HCT116 (cell line): ENCODE measurements around the gene CA11. TPM values are rescaled to one million over a fixed set of nuclear protein-coding genes. Genes with fewer than 3 reads are reported as not detected.

Experiments used
- ATAC-seq: fragments of 200-7000 bp; cut with Tn5 transposase; 2 replicates; pipeline ENCODE4 v1.9.1; 2020; ENCODE audit warnings: mild to moderate bottlenecking, moderate library complexity
- BruUV-seq: library from RNA; stranded (reverse); fragments of 400-500 nt; replicated peaks from 2 replicates; lab custom pipeline; 2021; lab: Mats Ljungman, UMichigan
- CTCF ChIA-PET: fragments of 300-600 bp; sonication (Branson Sonifier 250); formaldehyde crosslinking; loops from one replicate; lab custom pipeline; 2021; ENCODE audit warnings: antibody characterized with exemption; lab: Charles Lee
- POLR2A ChIA-PET: fragments of 300-600, 350-600 bp; sonication (Branson Sonifier 250); formaldehyde crosslinking; loops from one replicate; lab custom pipeline; 2021; ENCODE audit warnings: antibody characterized with exemption; lab: Charles Lee
- RAD21 ChIA-PET, 2 experiments: fragments of 300-600 bp; sonication (Branson Sonifier 250); formaldehyde crosslinking; loops; one replicate each; lab custom pipeline; 2023; ENCODE audit warnings: low total read pairs in 2 of 2; ENCODE audit not compliant: uncharacterized antibody in 2 of 2, unreplicated experiment in 2 of 2, low non-redundant PET in 1 of 2; lab: Charles Lee
- DNase-seq: peaks from one replicate; pipeline ENCODE4 v3.0.0-alpha.2; 2010; ENCODE audit warnings: low read depth, low spot score
- H2AFZ ChIP-seq: fragments of 200-600 bp; shearing (Covaris generic), sonication (generic); 2 replicates; pipeline ENCODE4 v1.6.1; 2017; ENCODE audit warnings: low read depth, mixed run types, mixed read lengths, antibody characterized with exemption, low read length; ENCODE audit not compliant: poor library complexity, severe bottlenecking
- H3K27ac ChIP-seq: 2 replicates; pipeline ENCODE4 v1.5.1; 2012; ENCODE audit warnings: low read depth, low read length
- H3K27me3 ChIP-seq: fragments of 200-600 bp; sonication (generic); 2 replicates; pipeline ENCODE4 v1.6.1; 2016; ENCODE audit warnings: mixed run types, low read length, mixed read lengths; ENCODE audit not compliant: insufficient read depth
- H3K36me3 ChIP-seq, 2 experiments: fragments of 200-500 bp in 1 of 2; fragments of 200-600 bp in 1 of 2; sonication (Bioruptor generic) in 1 of 2; sonication (generic) in 1 of 2; 2 replicates each; pipeline versions ENCODE4 v1.5.1 to v1.6.1; 2014 to 2016; ENCODE audit warnings: low read length in 2 of 2, inconsistent platforms in 1 of 2, mixed read lengths in 1 of 2, mixed run types in 1 of 2; ENCODE audit not compliant: insufficient read depth in 2 of 2, control insufficient read depth in 1 of 2
- H3K4me1 ChIP-seq, 2 experiments: fragments of 200-600 bp in 1 of 2; sonication (generic) in 1 of 2; 2 replicates each; pipeline versions ENCODE4 v1.5.1 to v1.6.1; 2012 to 2017; ENCODE audit warnings: low read length in 2 of 2, inconsistent platforms in 1 of 2, mild to moderate bottlenecking in 1 of 2, mixed read lengths in 1 of 2, mixed run types in 1 of 2, moderate library complexity in 1 of 2; ENCODE audit not compliant: insufficient read depth in 2 of 2, control insufficient read depth in 1 of 2
- H3K4me2 ChIP-seq: fragments of 200-600 bp; sonication (generic); 2 replicates; pipeline ENCODE4 v1.6.1; 2017; ENCODE audit warnings: mixed run types, low read length, mixed read lengths
- H3K4me3 ChIP-seq, 2 experiments: fragments of 200-600 bp in 1 of 2; sonication (generic) in 1 of 2; replicated peaks in 1 of 2; 2 replicates each; pipeline ENCODE4 v1.5.1; 2011 to 2016; ENCODE audit warnings: low read length in 2 of 2, control low read depth in 1 of 2, low read depth in 1 of 2, mild to moderate bottlenecking in 1 of 2, mixed read lengths in 1 of 2, mixed run types in 1 of 2
- H3K79me2 ChIP-seq: fragments of 200-600 bp; sonication (generic); 2 replicates; pipeline ENCODE4 v1.6.1; 2017; ENCODE audit warnings: mild to moderate bottlenecking, mixed run types, low read length, moderate library complexity, mixed read lengths; ENCODE audit not compliant: insufficient read depth
- H3K9ac ChIP-seq: fragments of 200-600 bp; sonication (generic); 2 replicates; pipeline ENCODE4 v1.6.1; 2016; ENCODE audit warnings: low read length, mixed read lengths
- H3K9me2 ChIP-seq: fragments of 200-600 bp; sonication (generic), shearing (Covaris generic); 2 replicates; pipeline ENCODE4 v1.6.1; 2017; ENCODE audit warnings: mixed run types, mild to moderate bottlenecking, moderate library complexity; ENCODE audit not compliant: insufficient read depth
- H3K9me3 ChIP-seq, 2 experiments: fragments of 200-500 bp in 1 of 2; fragments of 200-600 bp in 1 of 2; sonication (Bioruptor generic) in 1 of 2; sonication (generic) in 1 of 2; 2 replicates each; pipeline ENCODE4 v1.6.1; 2014 to 2017; ENCODE audit warnings: low read length in 2 of 2, mixed read lengths in 2 of 2, inconsistent platforms in 1 of 2, low read depth in 1 of 2, mild to moderate bottlenecking in 1 of 2, mixed run types in 1 of 2, moderate library complexity in 1 of 2; ENCODE audit not compliant: control insufficient read depth in 1 of 2, insufficient read depth in 1 of 2
- H4K20me1 ChIP-seq: fragments of 200-600 bp; sonication (generic), shearing (Covaris generic); 2 replicates; pipeline ENCODE4 v1.6.1; 2017; ENCODE audit warnings: mixed run types, mild to moderate bottlenecking, moderate library complexity; ENCODE audit not compliant: insufficient read depth
- ATF3 ChIP-seq: IDR thresholded peaks from 2 replicates; pipeline ENCODE4 v1.6.1; 2012
- CTCF ChIP-seq, 3 experiments: fragments of 200-600 bp in 1 of 3; sonication (generic) in 1 of 3; IDR thresholded peaks in 2 of 3; conservative IDR thresholded peaks in 1 of 3; 2 replicates each; pipeline ENCODE4 v1.5.1; 2012 to 2017; ENCODE audit warnings: low read depth in 2 of 3, low read length in 2 of 3, antibody characterized with exemption in 1 of 3, borderline replicate concordance in 1 of 3, control low read depth in 1 of 3, mild to moderate bottlenecking in 1 of 3, mixed read lengths in 1 of 3, mixed run types in 1 of 3, moderate library complexity in 1 of 3; ENCODE audit not compliant: insufficient read depth in 1 of 3
- ELF1 ChIP-seq: IDR thresholded peaks from 2 replicates; pipeline ENCODE4 v1.6.1; 2012; ENCODE audit warnings: low read depth, borderline replicate concordance
- JUND ChIP-seq: IDR thresholded peaks from 2 replicates; pipeline ENCODE4 v1.6.1; 2012
- MAX ChIP-seq: IDR thresholded peaks from 2 replicates; pipeline ENCODE4 v1.6.1; 2012
- POLR2A ChIP-seq: IDR thresholded peaks from 2 replicates; pipeline ENCODE4 v1.7.0; 2011; ENCODE audit warnings: borderline replicate concordance; ENCODE audit not compliant: insufficient read depth, insufficient read length; ENCODE audit errors: extremely low read depth
- POLR2AphosphoS5 ChIP-seq: IDR thresholded peaks from 2 replicates; pipeline ENCODE4 v1.6.1; 2011; ENCODE audit warnings: mild to moderate bottlenecking, low read depth, low read length, moderate library complexity
- REST ChIP-seq: IDR thresholded peaks from 2 replicates; pipeline ENCODE4 v1.6.1; 2012; ENCODE audit warnings: low read depth
- SIN3A ChIP-seq: IDR thresholded peaks from 2 replicates; pipeline ENCODE4 v1.6.1; 2012; ENCODE audit warnings: low read depth
- SP1 ChIP-seq: IDR thresholded peaks from 2 replicates; pipeline ENCODE4 v1.6.1; 2012; ENCODE audit warnings: low read depth
- SRF ChIP-seq: IDR thresholded peaks from 2 replicates; pipeline ENCODE4 v1.6.1; 2012; ENCODE audit warnings: low read depth
- intact Hi-C: fragments of 100-400 bp; cut with micrococcal nuclease; formaldehyde crosslinking; loops from 2 replicates; pipeline ENCODE4 v1.10.0; 2022
- total RNA-seq: library from RNA; stranded (reverse); gene quantifications from one replicate; pipeline ENCODE4 v1.2.1, GENCODE V29; 2021; ENCODE audit not compliant: unreplicated experiment

The CA11 gene
- total RNA-seq, 1 experiment from 2014 or later, result 29.6 TPM

- H3K9me3 ChIP-seq, result no peaks in the 10 kb centered on the region
- BruUV-seq, result no TSS peak
- H3K4me1 ChIP-seq, result peaks cover 2 to 24% of the 10 kb centered on the region in 2 experiments; a peak in 3 of 4 replicates
- peak overlapping the region; percentile 8 for H2AFZ ChIP-seq
- RAD21 ChIA-PET, result no interaction called here
- no peaks in the 10 kb centered on the region for H3K36me3 ChIP-seq
- CTCF ChIA-PET, result no interaction called here
- no peak overlapping the region; a peak in 1 of 4 replicates for H3K4me3 ChIP-seq
- peak overlapping the region; percentile 57 for H3K4me2 ChIP-seq
- no peaks in the 10 kb centered on the region for H4K20me1 ChIP-seq
- peak; percentile 82 for TF ChIP-seq MAX
- no peak for TF ChIP-seq ATF3
- no peak for TF ChIP-seq POLR2A
- no peak for TF ChIP-seq POLR2AphosphoS5
- TF ChIP-seq JUND, result no peak
- TF ChIP-seq REST, result no peak
- TF ChIP-seq CTCF (IDR thresholded peaks at IDR 0.05 in 2 of 3, conservative IDR thresholded peaks at IDR 0.05 in 1 of 3; ENCODE audit: borderline replicate concordance in 1 of 3, insufficient read depth in 1 of 3, low read depth in 2 of 3, low read length in 2 of 3), result no peak
- no peak for TF ChIP-seq SIN3A
- no peak for TF ChIP-seq ELF1
- TF ChIP-seq SP1, result peak; percentile 70; the same call in 1 of the 2 replicates
- TF ChIP-seq SRF, result no peak
- H3K27me3 ChIP-seq, result no peaks in the 10 kb centered on the region
- H3K79me2 ChIP-seq, result no peaks in the 10 kb centered on the region
- no peak overlapping the region for H3K9ac ChIP-seq
- POLR2A ChIA-PET, result no interaction called here
- peak overlapping the region; percentile 23 for H3K27ac ChIP-seq
- H3K9me2 ChIP-seq, result no peaks in the 10 kb centered on the region
- ATAC-seq (peak; percentile 91), DNase-seq (peak; percentile 95)
- intact Hi-C loops, result no loop called here
Measured at GRCh38 chr19:48660852-48661710, 15.1 kb upstream of the CA11 start.
